22Rv1 (cell line): ENCODE measurements around the gene MTHFR.

Source experiments
- CTCF ChIP-seq: fragments of 450-650 bp; IDR thresholded peaks from 2 replicates; pipeline ENCODE4 v1.5.1; 2017; ENCODE audit warnings: mild to moderate bottlenecking
- ZFX ChIP-seq: fragments of 450-650 bp; IDR thresholded peaks from 2 replicates; pipeline ENCODE4 v1.6.1; 2017; ENCODE audit warnings: antibody characterized with exemption, borderline replicate concordance

- TF ChIP-seq CTCF (no peak), ZFX (no peak)
Measured at GRCh38 chr1:11764519-11764918, 41.2 kb downstream of the MTHFR start.
